D341Med (cell line): ENCODE results near the gene PLCD1.
"Not testable (repeated sequence)": the region's sequence is repeated elsewhere in the genome, so short reads cannot be mapped to it uniquely, and the experiment has no call there.

Experiments
- DNase-seq: peaks from one replicate; pipeline ENCODE4 v3.0.0; 2012; ENCODE audit warnings: low spot score

PLCD1 gene

DNA sequence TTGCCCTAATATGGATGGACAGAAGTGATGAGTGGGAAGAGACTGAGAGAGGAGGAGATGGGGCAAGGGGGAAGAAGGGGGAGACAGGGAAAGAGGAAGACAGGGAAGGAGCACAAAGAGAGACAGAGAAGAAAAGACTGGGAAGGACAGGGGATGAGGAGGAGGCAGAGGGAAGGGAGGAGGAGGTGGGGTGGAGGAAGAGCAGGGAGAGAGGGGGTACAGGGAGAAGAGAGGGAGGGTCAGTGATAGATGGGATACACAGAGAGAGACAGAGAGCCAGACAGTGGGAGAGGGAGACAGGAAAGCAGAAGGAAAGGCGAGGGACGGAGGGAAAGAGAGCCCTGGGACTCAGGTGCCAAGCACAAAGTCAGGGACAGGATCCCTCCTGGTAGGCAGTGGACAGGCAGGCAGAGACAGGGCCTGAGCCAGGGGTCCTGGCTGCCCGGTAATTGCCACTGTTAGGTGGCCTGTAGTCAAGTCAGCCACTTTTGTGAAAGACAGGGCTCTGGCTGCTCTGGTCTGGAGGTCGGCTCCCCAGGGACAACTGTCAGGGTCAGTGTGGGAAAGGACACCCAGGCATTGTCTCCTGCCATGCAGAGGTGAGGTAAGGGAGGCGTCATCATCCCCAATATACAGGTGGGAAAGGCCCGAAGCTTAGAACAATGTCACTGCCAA lies 29.1 kb downstream of the PLCD1 start:
- no peak for DNase-seq

DNA sequence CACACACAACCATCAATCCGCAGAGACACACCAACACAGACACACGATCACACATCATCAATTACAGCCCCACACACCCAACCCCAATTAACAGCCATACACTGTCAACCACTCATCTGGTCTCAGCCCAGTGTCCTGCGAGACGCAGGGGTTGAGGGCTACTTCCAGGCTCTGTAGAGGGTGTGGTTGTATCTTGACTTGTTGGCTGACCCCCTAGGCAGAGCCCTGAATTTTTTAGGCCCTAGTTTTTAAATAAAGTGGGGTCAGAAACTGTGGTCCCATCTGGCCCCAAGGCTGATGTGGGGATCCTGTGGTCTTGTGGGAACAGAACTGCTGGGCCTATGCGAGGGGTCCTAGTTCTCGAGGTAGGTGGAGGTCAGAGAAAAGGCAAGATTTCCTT lies 29.6 kb downstream of the PLCD1 start:
- no peak for DNase-seq

DNA sequence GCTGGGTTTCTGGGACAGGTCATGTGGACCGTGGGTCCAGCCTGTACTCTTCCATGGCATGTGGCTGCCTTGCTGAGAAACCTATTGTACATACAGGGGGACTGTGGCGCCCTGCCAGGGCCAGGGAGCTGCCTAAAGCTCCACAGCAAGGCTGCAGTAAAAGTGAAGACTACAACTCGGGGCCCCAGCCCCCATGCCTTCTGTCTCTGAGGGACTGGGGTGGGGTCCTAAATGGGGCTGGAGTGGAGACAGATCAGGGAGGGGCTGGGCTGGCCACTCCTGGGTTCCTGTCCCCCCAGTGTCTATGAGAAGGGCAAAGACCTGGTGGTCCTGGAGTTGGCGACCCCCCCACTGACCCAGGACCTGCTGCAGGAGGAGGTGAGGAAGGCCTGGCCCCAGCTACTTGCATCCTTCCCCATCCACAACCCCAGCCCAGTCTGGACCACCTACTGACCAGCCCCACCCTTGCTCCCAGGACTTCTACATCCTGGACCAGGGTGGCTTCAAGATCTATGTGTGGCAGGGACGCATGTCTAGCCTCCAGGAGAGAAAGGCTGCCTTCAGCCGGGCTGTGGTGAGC lies 31.6 kb downstream of the PLCD1 start:
- no peak for DNase-seq

DNA sequence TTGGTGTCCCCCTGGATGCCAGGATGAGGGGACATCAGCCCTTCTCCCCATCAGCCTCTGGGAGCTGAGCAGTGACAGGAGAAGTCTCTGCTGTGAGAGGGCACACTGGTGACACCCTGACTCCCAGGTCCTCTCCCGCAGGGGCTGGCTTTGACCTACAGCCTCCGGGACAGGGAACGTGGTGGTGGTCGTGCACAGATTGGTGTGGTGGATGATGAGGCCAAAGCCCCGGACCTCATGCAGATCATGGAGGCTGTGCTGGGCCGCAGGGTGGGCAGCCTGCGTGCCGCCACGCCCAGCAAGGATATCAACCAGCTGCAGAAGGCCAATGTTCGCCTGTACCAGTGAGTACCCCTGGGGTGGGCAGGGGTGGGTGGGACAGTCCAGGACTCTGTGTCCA lies 32.1 kb downstream of the PLCD1 start:
- no peak for DNase-seq

DNA sequence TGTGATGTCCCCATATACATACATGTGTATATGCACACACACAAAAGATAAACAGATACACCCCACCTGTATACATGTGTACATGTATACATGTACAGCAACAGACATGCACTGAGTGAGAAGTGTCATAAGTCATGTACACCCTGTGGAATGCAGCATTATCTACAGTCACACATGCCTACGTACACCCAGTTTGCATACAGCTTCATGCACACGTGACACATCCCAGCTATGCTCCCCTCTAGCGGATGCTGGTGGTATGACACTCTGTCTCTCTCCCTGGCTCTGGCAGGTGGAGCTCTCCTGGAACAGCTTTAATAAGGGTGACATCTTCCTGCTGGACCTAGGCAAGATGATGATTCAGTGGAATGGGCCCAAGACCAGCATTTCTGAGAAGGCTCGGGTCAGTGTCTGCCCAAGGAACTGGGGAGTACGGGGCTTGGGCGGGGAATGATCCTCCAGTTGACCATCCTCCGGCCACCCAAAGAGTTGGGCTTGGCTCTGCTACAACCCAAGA lies 32.6 kb downstream of the PLCD1 start:
- DNase-seq: peak; percentile 82

DNA sequence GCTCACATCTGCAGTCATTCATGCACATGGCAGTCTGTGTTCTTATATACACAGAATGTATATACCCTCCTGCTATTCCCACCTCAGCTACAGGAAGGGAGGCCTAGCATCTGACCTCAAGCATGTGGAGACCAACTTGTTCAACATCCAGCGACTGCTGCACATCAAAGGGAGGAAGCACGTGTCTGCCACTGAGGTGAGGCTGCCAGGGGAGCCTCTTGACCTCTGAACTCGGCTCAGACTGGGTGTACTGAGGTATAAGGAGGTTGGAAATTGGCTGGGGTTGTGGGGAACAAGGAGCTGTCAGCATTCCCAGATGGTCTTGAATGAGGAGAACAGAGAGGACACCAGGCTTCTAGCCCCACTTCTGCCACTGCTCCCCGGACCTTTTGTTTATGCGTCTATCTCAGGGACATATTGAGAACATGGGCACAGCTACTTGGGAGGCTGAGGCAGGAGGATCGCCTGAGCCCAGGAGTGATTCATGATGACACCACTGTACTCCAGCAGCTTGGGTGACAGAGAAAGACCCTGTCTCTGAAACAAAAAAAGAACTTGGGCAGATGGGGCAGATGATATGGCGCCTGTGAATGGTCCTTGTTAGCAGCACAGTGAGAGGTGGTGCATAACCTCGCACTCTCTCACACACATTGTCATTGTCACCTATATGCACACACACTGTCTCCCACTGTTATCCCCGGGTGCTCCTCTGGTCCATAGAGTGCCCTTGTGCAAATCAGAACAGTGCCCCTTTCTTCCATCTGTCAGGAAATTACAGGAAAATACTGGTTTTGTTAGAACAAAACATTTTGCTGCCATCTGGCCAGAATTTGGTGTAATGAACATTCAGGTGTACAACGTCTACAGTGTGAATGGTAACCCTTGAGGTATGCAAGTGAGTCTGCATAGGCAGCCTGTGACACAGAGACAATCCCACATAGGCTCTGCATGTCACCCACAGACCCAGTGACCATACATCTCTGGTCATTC lies 33.5 kb downstream of the PLCD1 start:
- no peak for DNase-seq

DNA sequence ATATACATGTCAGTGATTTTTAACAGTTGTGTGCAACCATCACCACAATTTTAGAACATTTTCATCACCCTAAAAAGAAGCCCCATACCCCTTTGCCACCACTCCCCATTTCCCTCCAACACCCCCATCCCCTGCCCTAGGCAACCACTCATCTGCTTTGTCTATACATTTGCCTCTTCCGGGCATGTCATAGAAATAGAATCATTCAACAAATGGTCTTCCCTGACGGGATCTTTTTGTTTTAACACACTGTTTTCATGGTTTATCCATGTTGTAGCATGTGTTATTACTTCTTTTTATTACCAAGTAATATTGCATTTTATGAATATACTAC lies 34.8 kb downstream of the PLCD1 start:
- no peak for DNase-seq

DNA sequence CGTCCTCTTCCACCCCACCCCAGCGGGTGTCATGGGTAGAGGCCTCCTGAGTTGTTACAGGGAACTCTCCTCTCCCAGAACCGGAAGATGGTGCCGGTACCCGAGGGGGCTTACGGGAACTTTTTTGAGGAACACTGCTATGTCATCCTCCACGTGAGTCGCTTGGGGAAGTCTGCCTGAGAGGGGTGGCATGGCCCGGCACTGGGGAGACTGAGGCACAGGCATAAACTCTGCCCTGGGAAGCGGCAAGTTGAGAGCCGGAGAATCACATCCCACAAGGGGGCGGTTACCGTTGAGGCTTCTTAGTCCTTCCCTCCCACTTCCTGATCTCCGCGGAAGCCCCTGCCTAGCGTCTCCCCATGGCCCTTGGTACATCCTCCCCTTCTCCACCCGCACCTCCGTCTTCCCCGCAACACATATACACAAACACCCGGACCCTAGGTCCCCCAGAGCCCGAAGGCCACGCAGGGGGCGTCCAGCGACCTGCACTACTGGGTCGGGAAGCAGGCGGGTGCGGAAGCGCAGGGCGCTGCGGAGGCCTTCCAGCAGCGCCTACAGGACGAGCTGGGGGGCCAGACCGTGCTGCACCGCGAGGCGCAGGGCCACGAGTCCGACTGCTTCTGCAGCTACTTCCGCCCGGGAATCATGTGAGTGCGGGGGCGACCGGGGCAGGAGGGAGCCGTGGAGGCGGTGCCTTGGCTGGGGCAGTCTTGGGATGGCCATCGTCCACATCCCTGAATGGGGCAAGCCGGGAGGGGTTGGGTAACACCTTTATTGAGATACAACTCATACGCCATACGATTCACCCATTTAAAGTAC lies 35.4 kb downstream of the PLCD1 start:
- no peak for DNase-seq

DNA sequence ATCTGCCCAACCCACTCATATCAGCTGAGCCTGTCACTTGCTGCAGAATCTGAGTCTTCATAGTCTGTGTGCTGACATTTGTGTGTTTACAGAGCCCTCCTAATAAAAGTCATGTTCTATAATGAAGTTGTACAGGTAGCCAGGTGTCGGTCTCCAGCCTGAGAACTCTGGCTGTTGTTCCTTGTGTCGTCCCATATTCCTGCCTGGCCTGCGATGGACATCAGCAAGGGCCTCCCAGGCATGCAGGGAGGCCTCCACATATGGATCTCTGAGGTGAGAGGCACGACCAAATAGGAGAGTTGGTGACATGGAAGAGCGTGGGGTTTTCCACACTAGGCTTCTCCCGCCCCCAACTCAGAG lies 36.0 kb downstream of the PLCD1 start:
- DNase-seq: no peak

DNA sequence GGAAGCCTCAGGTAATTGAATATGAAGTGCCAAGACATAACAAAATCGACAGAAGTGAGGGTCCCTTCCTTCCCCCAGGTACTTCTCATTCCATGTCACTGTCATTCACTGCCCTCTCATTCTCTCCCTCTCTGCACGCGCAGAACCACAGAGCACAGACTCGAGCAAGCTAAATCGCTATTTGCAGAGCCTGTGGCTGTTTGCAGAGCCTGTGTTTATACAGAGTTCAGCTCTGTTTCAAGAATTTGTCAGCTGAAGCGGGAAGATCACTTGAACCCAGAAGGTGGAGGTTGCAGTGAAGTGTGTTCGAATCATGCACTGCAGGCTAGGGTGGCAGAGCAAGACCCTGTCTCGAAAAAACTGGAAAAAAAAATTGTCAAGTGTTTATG lies 36.4 kb downstream of the PLCD1 start:
- no peak for DNase-seq

DNA sequence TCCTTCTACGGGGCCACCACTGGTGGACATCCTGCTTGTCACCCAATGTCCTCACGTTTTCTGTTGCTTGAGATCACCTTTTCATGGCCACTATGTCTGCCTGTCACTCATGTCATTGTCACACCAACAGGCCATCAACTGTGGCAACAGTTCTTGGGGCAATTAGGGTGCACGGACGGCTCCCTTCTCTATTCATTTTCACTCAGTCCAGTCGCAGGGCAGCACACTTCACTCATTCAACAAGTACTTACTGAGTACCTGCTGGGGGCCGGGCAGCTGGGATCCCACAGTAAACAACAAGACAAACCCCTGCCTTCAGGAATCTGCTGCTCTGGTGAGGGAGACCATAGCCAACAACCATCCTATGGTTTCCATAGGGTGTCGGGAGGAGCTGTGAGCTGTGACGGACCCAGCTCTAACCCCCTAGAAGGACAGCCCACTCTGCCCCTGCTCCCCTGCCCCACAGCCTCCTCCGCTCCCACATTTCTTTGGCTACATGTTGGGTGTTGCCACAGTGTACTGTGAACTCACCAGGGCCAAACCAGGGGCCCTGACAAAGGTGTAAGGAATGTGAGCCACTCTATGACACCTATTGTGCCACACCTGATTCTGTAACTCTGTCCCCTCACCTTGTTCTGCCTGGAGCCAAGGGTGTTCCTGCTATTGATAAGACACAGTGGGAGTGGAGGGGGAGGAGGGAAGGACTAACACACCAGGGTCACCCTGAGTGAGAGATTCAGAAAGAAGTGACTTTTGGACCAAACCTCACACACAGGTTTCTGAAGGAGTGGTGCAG lies 37.0 kb downstream of the PLCD1 start:
- no peak for DNase-seq

DNA sequence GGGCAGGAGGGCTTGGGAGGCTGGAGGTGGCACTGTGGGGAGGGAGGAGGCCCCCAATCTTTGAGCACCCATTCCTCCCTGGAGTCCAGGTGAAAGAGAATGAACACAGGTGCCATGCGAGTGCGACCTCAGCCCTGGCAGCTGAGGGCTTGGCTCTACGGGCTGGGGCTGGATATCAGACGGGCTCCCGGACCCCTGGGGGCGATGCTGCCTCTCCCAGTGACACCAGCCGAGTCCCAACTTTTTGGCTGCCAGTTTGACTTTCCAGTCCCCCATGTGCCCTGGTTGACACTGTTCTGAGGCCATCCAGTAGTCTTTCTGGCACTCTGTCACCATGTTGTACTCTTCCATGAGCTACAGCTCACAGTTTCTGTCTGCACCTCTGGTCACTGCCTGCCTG lies 37.6 kb downstream of the PLCD1 start:
- no peak for DNase-seq

DNA sequence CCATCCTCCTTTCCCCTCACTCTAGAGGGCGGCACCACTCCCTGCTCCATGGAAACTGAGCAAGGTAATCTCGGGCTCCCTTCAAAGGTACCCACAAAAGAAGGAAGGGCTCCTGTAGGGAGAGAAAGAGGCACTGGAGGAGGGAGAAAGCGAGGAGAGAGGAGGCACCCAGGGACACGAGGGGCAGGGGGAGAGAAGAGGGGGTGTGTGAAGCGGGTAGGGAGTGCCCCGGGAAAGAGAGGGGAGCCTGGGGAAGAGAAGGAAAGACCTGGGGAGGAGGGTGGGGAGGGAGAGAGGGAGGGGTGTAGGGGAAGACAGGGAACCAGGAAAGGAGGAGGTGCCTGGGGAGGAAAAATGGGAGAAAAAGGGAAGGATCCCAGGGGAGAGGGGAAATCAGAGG lies 38.3 kb downstream of the PLCD1 start:
- no peak for DNase-seq

DNA sequence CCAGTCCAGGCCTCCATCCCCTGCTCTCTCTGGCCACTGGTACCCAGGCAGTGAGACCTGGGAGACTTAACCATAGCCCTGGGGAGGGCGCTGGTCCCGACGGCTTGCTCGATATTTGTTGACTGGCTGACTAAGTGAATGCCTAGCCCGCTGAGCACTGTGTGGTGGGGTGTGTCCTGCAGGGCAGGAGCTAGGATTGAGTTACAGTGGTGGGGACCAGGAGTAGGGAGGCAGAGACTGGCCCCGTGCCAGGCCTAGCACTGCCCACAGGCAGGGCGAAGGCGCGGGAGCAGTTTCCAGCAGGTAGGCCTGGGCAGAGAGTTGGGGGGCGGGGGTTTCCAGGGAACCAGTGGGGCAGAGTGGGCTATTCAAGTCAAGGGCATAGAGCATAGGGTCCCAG lies 38.9 kb downstream of the PLCD1 start, which contains the start of gene VILL:
Gene VILL, plus strand, starts transcription at position 260 of the 400 bp plus-strand sequence. CDS start 2,887 bp downstream, outside the sequence.
- no peak for DNase-seq

DNA sequence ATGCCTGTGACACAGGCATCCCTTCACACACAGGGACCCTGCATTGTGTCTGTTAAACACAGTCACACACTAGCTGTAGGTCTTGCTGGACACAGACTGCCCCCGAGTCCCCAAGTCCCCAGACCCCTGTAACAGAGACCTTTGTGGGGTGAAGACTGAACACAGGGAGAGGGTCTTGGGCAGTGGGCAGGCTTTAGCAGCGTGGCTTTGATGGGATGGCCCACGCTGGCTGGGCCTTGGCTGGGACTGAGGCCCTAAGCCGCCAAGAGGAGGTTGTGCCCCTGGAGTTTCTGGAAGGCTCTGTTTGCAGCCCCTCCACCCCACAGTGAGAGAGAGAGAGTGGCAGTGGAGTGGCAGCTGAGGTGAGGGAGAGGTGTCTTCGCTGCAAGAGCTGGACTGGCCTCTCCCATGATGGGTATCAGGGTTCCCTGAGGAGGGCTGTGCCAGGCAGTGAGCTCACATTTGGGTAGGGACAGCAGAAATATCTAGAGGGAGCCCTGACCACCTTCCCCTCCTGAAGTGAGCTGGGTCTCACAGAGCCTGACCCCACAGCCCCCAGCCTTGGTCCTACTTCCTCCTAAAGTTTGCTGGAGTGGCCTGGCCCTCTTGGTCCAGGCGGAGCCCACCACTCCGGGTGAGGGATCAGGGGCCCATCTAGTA lies 39.5 kb downstream of the PLCD1 start:
- DNase-seq: no peak

DNA sequence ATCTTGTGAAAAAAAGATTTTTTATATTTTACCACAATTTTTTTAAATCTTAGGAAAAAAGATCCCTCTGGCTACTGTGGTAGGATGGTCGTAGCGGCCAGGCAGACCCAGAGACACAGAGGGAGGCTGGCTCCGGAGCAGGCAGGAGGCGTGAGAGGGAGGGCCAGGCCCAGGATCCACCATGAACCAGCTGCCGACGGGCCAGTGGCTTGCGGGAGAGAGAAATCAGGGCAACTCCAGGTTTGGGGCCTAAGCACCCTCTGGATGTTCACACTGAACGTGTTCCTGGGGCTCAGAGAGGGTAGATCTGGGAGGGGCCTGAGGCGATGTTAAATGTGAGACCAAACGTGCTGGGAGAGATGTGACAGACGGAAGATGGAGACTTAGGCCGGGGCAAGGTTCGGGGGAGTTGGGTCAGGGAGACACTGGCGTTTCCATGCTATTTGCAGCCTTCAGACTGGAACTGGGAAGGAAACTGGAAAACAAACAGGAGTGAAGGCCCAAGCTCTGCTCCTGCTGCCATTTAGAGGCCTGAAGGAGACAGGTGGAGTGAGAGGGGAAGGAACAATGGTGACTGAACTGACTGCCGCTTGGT lies 40.4 kb downstream of the PLCD1 start:
- DNase-seq: no peak

DNA sequence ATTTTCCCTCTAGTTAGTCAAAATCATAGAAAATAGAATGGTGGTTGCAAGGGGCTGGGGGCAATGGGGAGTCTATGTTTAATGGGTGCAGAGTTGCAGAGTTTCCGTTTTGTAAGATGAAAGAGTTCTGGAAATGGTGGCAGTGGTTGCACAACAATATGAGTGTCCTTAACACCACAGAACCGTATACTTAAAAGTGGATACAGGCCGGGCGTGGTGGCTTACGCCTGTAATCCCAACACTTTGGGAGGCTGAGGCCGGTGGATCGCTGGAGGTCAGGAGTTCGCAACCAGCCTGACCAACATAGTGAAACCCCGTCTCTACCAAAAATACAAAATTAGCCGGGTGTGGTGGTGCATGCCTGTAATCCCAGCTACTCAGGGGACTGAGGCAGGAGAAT lies 41.1 kb downstream of the PLCD1 start:
- DNase-seq: not testable (repeated sequence)

DNA sequence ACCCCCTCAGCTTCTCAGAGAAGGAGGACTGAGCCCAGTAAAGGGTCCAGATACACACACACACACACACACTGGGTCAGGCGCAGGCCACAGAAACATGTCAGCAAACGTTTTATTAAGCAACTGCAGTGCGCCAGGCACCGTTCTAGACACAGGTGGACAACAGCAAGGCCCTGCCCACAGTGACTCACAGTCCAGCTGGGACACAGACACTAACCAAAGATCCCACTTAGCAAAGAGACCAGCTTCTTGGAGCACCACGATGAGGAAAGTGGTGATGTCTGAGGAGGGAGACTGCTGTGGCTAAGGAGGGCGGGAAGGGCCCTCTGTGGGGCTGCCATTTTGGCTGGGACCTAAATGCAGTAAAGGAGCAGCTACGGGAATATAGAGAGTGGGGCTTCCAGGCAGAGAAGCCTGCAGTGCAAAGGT lies 41.7 kb downstream of the PLCD1 start:
- DNase-seq: no peak

DNA sequence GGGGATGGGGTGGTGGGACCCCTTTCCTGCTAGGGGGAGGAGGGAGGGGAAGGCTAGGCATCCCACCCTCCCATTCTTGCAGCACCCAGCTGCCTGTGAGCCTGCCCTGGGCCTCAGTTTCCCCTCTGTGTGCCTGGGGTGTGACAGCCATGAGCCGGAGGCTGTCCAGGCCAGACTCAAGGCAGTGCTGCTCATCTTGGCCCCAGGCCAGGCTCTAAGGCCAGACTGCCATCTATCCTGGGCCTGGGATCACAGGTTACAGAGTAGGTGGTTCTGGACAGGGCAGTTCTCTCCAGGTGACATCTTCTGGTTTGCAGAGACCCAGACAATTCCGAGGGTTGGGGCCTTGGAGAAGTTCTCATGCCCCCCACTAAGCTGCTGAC lies 42.1 kb downstream of the PLCD1 start:
- DNase-seq: no peak
